IPS-11a (cell line): ENCODE measurements around the gene MRTFA.

ENCODE experiments used
- H3K4me3 ChIP-seq: one replicate; pipeline ENCODE4 v1.5.1; 2013; ENCODE audit warnings: low read depth, low read length, control low read depth

MRTFA gene

DNA sequence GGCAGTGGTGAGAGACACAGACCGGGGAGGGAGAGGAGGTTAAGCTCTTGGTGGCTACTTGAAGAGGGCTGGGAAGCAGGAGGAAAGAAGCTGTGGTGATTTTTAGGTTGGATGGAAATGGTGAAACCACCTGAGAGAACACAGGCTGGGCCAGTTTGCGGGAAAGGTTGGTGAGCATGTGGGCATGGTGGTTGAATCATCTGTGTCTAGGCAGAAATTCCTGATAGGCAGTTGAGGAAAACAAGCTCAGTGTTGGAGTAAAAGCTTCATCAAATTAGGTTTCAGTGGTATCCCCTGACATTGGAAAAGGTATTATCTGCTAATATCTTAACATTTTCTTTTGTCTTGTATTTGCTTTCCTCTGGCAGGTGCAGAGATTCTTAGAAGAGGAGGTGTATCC, 270.5 kb downstream of the MRTFA start:
- no peak overlapping the region for H3K4me3 ChIP-seq

DNA sequence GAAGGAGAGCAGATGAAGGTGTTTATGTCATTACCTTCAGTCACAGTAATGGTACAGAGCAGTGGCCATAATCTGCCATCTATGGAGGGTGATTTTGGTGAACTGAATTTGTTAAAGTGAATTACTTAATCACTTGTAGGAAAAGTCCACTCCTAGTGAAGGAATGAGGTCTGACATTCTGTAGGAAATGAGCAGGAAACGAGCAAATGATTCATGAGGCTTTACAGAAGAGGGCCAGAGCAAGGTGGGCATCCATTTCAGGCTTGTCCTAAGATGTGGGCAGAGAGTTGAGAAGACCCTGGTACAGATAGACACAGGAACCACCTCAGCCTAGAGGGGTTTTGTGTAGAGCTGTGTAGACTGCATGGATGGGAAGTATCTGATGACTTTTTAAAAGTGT, 272.1 kb downstream of the MRTFA start:
- no peak overlapping the region for H3K4me3 ChIP-seq

DNA sequence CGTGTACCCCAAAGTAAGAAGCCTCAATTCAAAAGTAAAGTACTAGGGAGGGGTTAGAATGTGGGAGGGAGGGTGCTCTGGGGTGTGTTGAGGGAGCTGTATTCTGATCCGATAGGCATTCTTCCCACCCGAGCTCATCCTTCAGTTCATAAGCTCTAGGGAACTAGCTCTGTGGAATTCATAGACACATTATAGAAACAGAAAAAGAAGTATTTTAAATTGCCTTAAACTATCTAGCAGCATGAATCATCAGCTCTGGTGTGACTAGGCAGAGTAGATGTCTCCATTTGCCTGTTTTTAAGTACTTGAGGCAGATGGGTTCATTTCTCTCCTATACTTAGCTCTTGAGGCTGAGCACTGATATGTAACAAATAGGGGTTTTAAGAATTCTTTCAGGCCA, 273.5 kb downstream of the MRTFA start:
- no peak overlapping the region for H3K4me3 ChIP-seq

DNA sequence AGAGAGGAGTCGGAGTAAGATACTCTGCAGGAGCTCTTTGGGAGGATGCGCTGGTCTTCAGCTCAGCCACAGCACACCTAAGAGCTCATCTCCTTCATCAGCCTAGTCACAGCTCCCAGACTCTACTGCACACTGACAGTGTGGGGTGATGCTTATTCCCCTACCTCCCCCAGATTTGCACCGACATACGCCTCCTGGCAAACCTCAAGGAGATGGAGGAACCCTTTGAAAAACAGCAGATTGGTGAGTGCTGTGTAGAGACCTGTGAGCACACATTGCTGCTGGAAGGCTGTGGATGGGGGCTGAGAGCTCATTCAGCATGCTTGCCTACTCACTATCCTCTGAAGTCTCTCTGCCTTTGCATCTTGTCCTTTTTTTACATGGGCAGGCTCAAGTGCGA, 275.4 kb downstream of the MRTFA start:
- no peak overlapping the region for H3K4me3 ChIP-seq
